Neural cell (in vitro differentiated cells): Measurements from ENCODE around the gene ANXA4. TPM values are rescaled to one million over a fixed set of nuclear protein-coding genes. Genes with fewer than 3 reads are reported as not detected.

ENCODE experiments used
- H2AFZ ChIP-seq: fragments of 200-600, 300-800 bp; sonication (generic), shearing (Covaris generic); 2 replicates; pipeline ENCODE4 v1.6.0; 2014; ENCODE audit warnings: low read depth, mild to moderate bottlenecking, antibody characterized with exemption, low read length, moderate library complexity
- H3F3A ChIP-seq: fragments of 200-600 bp; shearing (Covaris generic); 2 replicates; pipeline ENCODE4 v1.6.1; 2016; ENCODE audit warnings: mild to moderate bottlenecking, moderate library complexity, mixed read lengths, antibody characterized with exemption, low read length; ENCODE audit not compliant: insufficient read depth, poor library complexity, severe bottlenecking
- H3K27ac ChIP-seq: fragments of 200-600, 300-800 bp; sonication (generic), shearing (Covaris generic); 2 replicates; pipeline ENCODE4 v1.5.1; 2014; ENCODE audit warnings: mild to moderate bottlenecking, low read length, moderate library complexity
- H3K27me3 ChIP-seq: fragments of 300-800, 200-600 bp; sonication (generic), shearing (Covaris generic); 2 replicates; pipeline ENCODE4 v1.6.0; 2014; ENCODE audit warnings: mild to moderate bottlenecking, low read depth, low read length, moderate library complexity; ENCODE audit not compliant: insufficient read depth
- H3K36me3 ChIP-seq: fragments of 300-800, 200-600 bp; sonication (generic), shearing (Covaris generic); 2 replicates; pipeline ENCODE4 v1.5.1; 2014; ENCODE audit warnings: mild to moderate bottlenecking, antibody characterized with exemption, low read length, moderate library complexity; ENCODE audit not compliant: insufficient read depth
- H3K4me2 ChIP-seq: fragments of 300-800, 200-600 bp; sonication (generic), shearing (Covaris generic); 2 replicates; pipeline ENCODE4 v1.6.0; 2014; ENCODE audit warnings: mild to moderate bottlenecking, low read length
- H3K4me3 ChIP-seq: fragments of 300-800, 200-600 bp; sonication (generic), shearing (Covaris generic); 2 replicates; pipeline ENCODE4 v1.5.1; 2014; ENCODE audit warnings: mild to moderate bottlenecking, low read length, moderate library complexity
- H3K79me2 ChIP-seq: fragments of 200-600 bp; shearing (Covaris generic); replicated peaks from 2 replicates; pipeline ENCODE4 v1.6.0; 2014; ENCODE audit warnings: mild to moderate bottlenecking, low read length, moderate library complexity; ENCODE audit not compliant: insufficient read depth
- H3K9ac ChIP-seq: fragments of 300-800, 200-600 bp; sonication (generic), shearing (Covaris generic); 2 replicates; pipeline ENCODE4 v1.6.1; 2016; ENCODE audit warnings: mild to moderate bottlenecking, low read length, mixed read lengths
- H3K9me2 ChIP-seq: fragments of 200-600 bp; shearing (Covaris generic); 2 replicates; pipeline ENCODE4 v1.6.1; 2016; ENCODE audit warnings: mild to moderate bottlenecking, low read length, mixed read lengths; ENCODE audit not compliant: insufficient read depth
- H3K9me3 ChIP-seq: fragments of 200-600, 300-800 bp; sonication (generic), shearing (Covaris generic); 2 replicates; pipeline ENCODE4 v1.6.1; 2016; ENCODE audit warnings: mild to moderate bottlenecking, mixed run types, low read length, moderate library complexity, mixed read lengths
- H4K20me1 ChIP-seq: fragments of 200-600 bp; shearing (Covaris generic); 2 replicates; pipeline ENCODE4 v1.6.1; 2016; ENCODE audit warnings: mild to moderate bottlenecking, mixed run types; ENCODE audit not compliant: insufficient read depth
- CTCF ChIP-seq: fragments of 450-650 bp; IDR thresholded peaks from 2 replicates; pipeline ENCODE4 v1.5.1; 2014; ENCODE audit warnings: antibody characterized with exemption, mild to moderate bottlenecking, moderate library complexity; ENCODE audit not compliant: poor library complexity, severe bottlenecking
- EP300 ChIP-seq: fragments of 450-650 bp; conservative IDR thresholded peaks from 2 replicates; pipeline ENCODE4 v1.6.1; 2014; ENCODE audit warnings: antibody characterized with exemption, mild to moderate bottlenecking, moderate library complexity; ENCODE audit not compliant: poor library complexity, severe bottlenecking
- EZH2 ChIP-seq: fragments of 200-600, 300-800 bp; shearing (Covaris generic), sonication (generic); IDR thresholded peaks from 2 replicates; pipeline ENCODE4 v1.6.1; 2014; ENCODE audit warnings: antibody characterized with exemption, low read length, borderline replicate concordance, mild to moderate bottlenecking; ENCODE audit not compliant: insufficient read depth, poor library complexity, severe bottlenecking
- MXI1 ChIP-seq: fragments of 450-650 bp; conservative IDR thresholded peaks from 2 replicates; pipeline ENCODE4 v1.6.1; 2014; ENCODE audit warnings: antibody characterized with exemption, mild to moderate bottlenecking; ENCODE audit not compliant: poor library complexity, severe bottlenecking
- POLR2AphosphoS5 ChIP-seq: IDR thresholded peaks from 2 replicates; pipeline ENCODE4 v1.6.1; 2012
- RAD21 ChIP-seq: fragments of 450-650 bp; conservative IDR thresholded peaks from 2 replicates; pipeline ENCODE4 v1.6.1; 2014; ENCODE audit warnings: antibody characterized with exemption, mild to moderate bottlenecking, moderate library complexity
- REST ChIP-seq: IDR thresholded peaks from 2 replicates; pipeline ENCODE4 v1.6.1; 2012; ENCODE audit warnings: borderline replicate concordance
- SMC3 ChIP-seq: fragments of 450-650 bp; conservative IDR thresholded peaks from 2 replicates; pipeline ENCODE4 v1.6.1; 2014; ENCODE audit warnings: antibody characterized with exemption, mild to moderate bottlenecking, moderate library complexity; ENCODE audit not compliant: poor library complexity
- TAF1 ChIP-seq: IDR thresholded peaks from 2 replicates; pipeline ENCODE4 v1.6.1; 2012; ENCODE audit warnings: low read depth
- polyA plus RNA-seq: library from polyadenylated mRNA; depleted of rRNA; stranded (reverse); fragments of >200 nt; gene quantifications from 2 replicates; pipeline ENCODE4 v1.2.3, GENCODE V29; 2014

ANXA4 gene
- polyA plus RNA-seq, 1 donor from 2014 or later = 1.8 TPM

GRCh38 chr2:69770193-69770702 is 28.3 kb downstream of the ANXA4 start:
- Histone ChIP-seq H3K4me3 (no peak overlapping the region), H3F3A (no peaks in the 10 kb centered on the region), H3K27me3 (no peaks in the 10 kb centered on the region), H4K20me1 (no peaks in the 10 kb centered on the region), H3K9ac (no peak overlapping the region), H2AFZ (no peak overlapping the region), H3K79me2 (no peaks in the 10 kb centered on the region), H3K36me3 (no peaks in the 10 kb centered on the region), H3K9me2 (no peaks in the 10 kb centered on the region), H3K9me3 (no peaks in the 10 kb centered on the region), H3K27ac (no peak overlapping the region), H3K4me2 (no peak overlapping the region)
- TF ChIP-seq TAF1 = no peak
- TF ChIP-seq EZH2 = no peak
- no peak for TF ChIP-seq REST
- TF ChIP-seq MXI1 = no peak
- no peak for TF ChIP-seq POLR2AphosphoS5
- TF ChIP-seq CTCF = no peak
- no peak for TF ChIP-seq EP300
- no peak for TF ChIP-seq SMC3
- TF ChIP-seq RAD21 = no peak

- H3K4me3 ChIP-seq = no peak overlapping the region
- no peaks in the 10 kb centered on the region for H3K9me2 ChIP-seq
- no peaks in the 10 kb centered on the region for H3K79me2 ChIP-seq
- H3K27ac ChIP-seq = no peak overlapping the region
- no peaks in the 10 kb centered on the region for H4K20me1 ChIP-seq
- H3K9ac ChIP-seq = no peak overlapping the region
- H3K4me2 ChIP-seq = no peak overlapping the region
- H3K27me3 ChIP-seq = no peaks in the 10 kb centered on the region
- no peak overlapping the region for H2AFZ ChIP-seq
- H3K36me3 ChIP-seq = no peaks in the 10 kb centered on the region
- H3F3A ChIP-seq = no peaks in the 10 kb centered on the region
- no peaks in the 10 kb centered on the region for H3K9me3 ChIP-seq
- TF ChIP-seq SMC3 (no peak), EP300 (no peak), MXI1 (no peak), POLR2AphosphoS5 (no peak), CTCF (no peak), RAD21 (no peak), REST (no peak), EZH2 (no peak), TAF1 (no peak)
These were observed 28.8 kb downstream of the ANXA4 start for GRCh38 chr2:69770747-69771146.
